Endothelial cell of umbilical vein (primary cell): ENCODE measurements around the gene CFAP97. TPM values are rescaled to one million over a fixed set of nuclear protein-coding genes. Genes with fewer than 3 reads are reported as not detected.

ENCODE experiments used
- BruUV-seq: library from RNA; stranded (reverse); fragments of 400-500 nt; replicated peaks from 2 replicates; lab custom pipeline; 2021; lab: Mats Ljungman, UMichigan
- CTCF ChIA-PET: fragments of 300-600, 350-600 bp; sonication (Branson Sonifier 250); formaldehyde crosslinking; loops from one replicate; lab custom pipeline; 2021; ENCODE audit warnings: antibody characterized with exemption, inconsistent platforms; lab: Charles Lee
- POLR2A ChIA-PET: fragments of 300-600, 350-600 bp; sonication (Branson Sonifier 250); formaldehyde crosslinking; loops from one replicate; lab custom pipeline; 2021; ENCODE audit warnings: antibody characterized with exemption, inconsistent platforms; lab: Charles Lee
- DNase-seq: peaks from one replicate; pipeline ENCODE4 v3.0.0-alpha.2; 2011; ENCODE audit warnings: low read depth, low spot score
- FAIRE-seq: peaks from 2 replicates; lab custom pipeline; 2011; peaks lifted over from hg19 to GRCh38; lab: Jason Lieb, UNC
- H2AFZ ChIP-seq: 2 replicates; pipeline ENCODE4 v1.6.0; 2012; ENCODE audit warnings: low read depth, low read length, control low read depth, inconsistent platforms
- H3K27ac ChIP-seq: 2 replicates; pipeline ENCODE4 v1.5.1; 2011; ENCODE audit warnings: low read depth, mild to moderate bottlenecking, control low read depth, low read length, moderate library complexity; ENCODE audit not compliant: insufficient read depth
- H3K27me3 ChIP-seq, 2 experiments: 2 replicates each; pipeline versions ENCODE4 v1.6.0 to v1.6.1; 2011; ENCODE audit warnings: low read length in 2 of 2, mixed read lengths in 1 of 2; ENCODE audit not compliant: control insufficient read depth in 2 of 2, insufficient read depth in 2 of 2
- H3K36me3 ChIP-seq, 2 experiments: 2 replicates in 1 of 2; 3 replicates in 1 of 2; pipeline ENCODE4 v1.5.1; 2011; ENCODE audit warnings: low read length in 2 of 2, mild to moderate bottlenecking in 1 of 2, moderate library complexity in 1 of 2; ENCODE audit not compliant: control insufficient read depth in 2 of 2, insufficient read depth in 2 of 2; ENCODE audit errors: extremely low read depth in 1 of 2
- H3K4me1 ChIP-seq: 3 replicates; pipeline ENCODE4 v1.5.1; 2011; ENCODE audit warnings: mild to moderate bottlenecking, low read length; ENCODE audit not compliant: control insufficient read depth, insufficient read depth; ENCODE audit errors: extremely low read depth
- H3K4me2 ChIP-seq: 2 replicates; pipeline ENCODE4 v1.6.1; 2011; ENCODE audit warnings: low read length, control low read depth, mixed read lengths; ENCODE audit not compliant: insufficient read depth
- H3K4me3 ChIP-seq, 3 experiments: fragments of 200-600 bp in 1 of 3; sonication (generic), shearing (Covaris generic) in 1 of 3; replicated peaks in 1 of 3; 2 replicates each; pipeline ENCODE4 v1.5.1; 2011 to 2016; ENCODE audit warnings: control low read depth in 3 of 3, low read length in 3 of 3, mild to moderate bottlenecking in 2 of 3, inconsistent platforms in 1 of 3, low read depth in 1 of 3, moderate library complexity in 1 of 3; ENCODE audit not compliant: insufficient read depth in 1 of 3
- H3K79me2 ChIP-seq: 2 replicates; pipeline ENCODE4 v1.6.0; 2012; ENCODE audit warnings: low read length, inconsistent platforms; ENCODE audit not compliant: control insufficient read depth, insufficient read depth
- H3K9ac ChIP-seq: replicated peaks from 2 replicates; pipeline ENCODE3; 2011; ENCODE audit warnings: low read length, control low read depth; ENCODE audit not compliant: insufficient read depth; ENCODE audit errors: extremely low read depth
- H3K9me1 ChIP-seq: replicated peaks from 3 replicates; pipeline ENCODE4 v1.6.0; 2011; ENCODE audit warnings: mild to moderate bottlenecking, low read length; ENCODE audit not compliant: control insufficient read depth, insufficient read depth; ENCODE audit errors: extremely low read depth
- H3K9me3 ChIP-seq: replicated peaks from 2 replicates; pipeline ENCODE4 v1.5.1; 2012; ENCODE audit warnings: low read length, inconsistent platforms; ENCODE audit not compliant: control insufficient read depth, insufficient read depth
- H4K20me1 ChIP-seq: replicated peaks from 2 replicates; pipeline ENCODE3; 2011; ENCODE audit warnings: mild to moderate bottlenecking, low read length; ENCODE audit not compliant: control insufficient read depth, insufficient read depth; ENCODE audit errors: extremely low read depth
- CTCF ChIP-seq, 2 donors: IDR thresholded peaks; 1 replicate in 1 of 2; 2 replicates in 1 of 2; pipeline ENCODE4 v1.5.1; 2011; ENCODE audit warnings: low read length in 2 of 2, mild to moderate bottlenecking in 2 of 2, moderate library complexity in 2 of 2, control low read depth in 1 of 2, inconsistent platforms in 1 of 2, low read depth in 1 of 2; ENCODE audit not compliant: insufficient read depth in 1 of 2; ENCODE audit errors: extremely low read depth in 1 of 2
- EZH2 ChIP-seq: IDR thresholded peaks from 2 replicates; pipeline ENCODE4 v1.6.1; 2012; ENCODE audit warnings: borderline replicate concordance, low read depth, mild to moderate bottlenecking, moderate library complexity, low read length, inconsistent platforms; ENCODE audit not compliant: severe bottlenecking
- GATA2 ChIP-seq: IDR thresholded peaks from 2 replicates; pipeline ENCODE4 v1.7.0; 2011; ENCODE audit warnings: low read depth, mild to moderate bottlenecking, moderate library complexity, mixed read lengths, low read length; ENCODE audit not compliant: insufficient read length, insufficient read depth
- JUN ChIP-seq: IDR thresholded peaks from 2 replicates; pipeline ENCODE4 v1.6.1; 2011; ENCODE audit warnings: borderline replicate concordance, low read depth; ENCODE audit not compliant: insufficient read length, insufficient read depth
- MAX ChIP-seq: IDR thresholded peaks from 2 replicates; pipeline ENCODE4 v1.6.1; 2011; ENCODE audit not compliant: insufficient read depth, insufficient read length
- MYC ChIP-seq: IDR thresholded peaks from one replicate; pipeline ENCODE4 v1.6.1; 2011; ENCODE audit warnings: mild to moderate bottlenecking, low read depth, low read length
- POLR2AphosphoS5 ChIP-seq: IDR thresholded peaks from 2 replicates; pipeline ENCODE4 v1.6.1; 2012; ENCODE audit warnings: low read depth, mild to moderate bottlenecking, control low read depth, low read length, moderate library complexity; ENCODE audit not compliant: insufficient read depth
- dilution Hi-C: fragments of 300-500 bp; cut with MboI; formaldehyde crosslinking; loops from one replicate; pipeline ENCODE4 v1.15.0; 2019; ENCODE audit warnings: low sequenced_read_pairs; ENCODE audit not compliant: extremely low pct_ligation_motif_present
- intact Hi-C: fragments of 100-400 bp; cut with micrococcal nuclease; formaldehyde crosslinking; loops from one replicate; pipeline ENCODE4 v1.10.0; 2022
- polyA plus RNA-seq, 4 experiments: library from polyadenylated mRNA; depleted of rRNA in 3 of 4; stranded (reverse) in 3 of 4; unstranded in 1 of 4; fragments of >200 nt; gene quantifications; 2 replicates each; pipeline versions ENCODE4 v1.2.1 to v1.2.3, GENCODE V29; 2011 to 2012; ENCODE audit warnings: missing spikeins in 1 of 4
- total RNA-seq: library from RNA; stranded (reverse); gene quantifications from 2 replicates; pipeline ENCODE4 v1.2.3, GENCODE V29; 2021

The CFAP97 gene
- total and polyA plus RNA-seq, 2 donors (not counting 3 experiments of a cell fraction or from before 2014, with no cell fraction given): 5.3 to 22.4 TPM

GRCh38 chr4:185224597-185224996 is 20.8 kb upstream of the CFAP97 start:
- Histone ChIP-seq H4K20me1 (no peaks in the 10 kb centered on the region), H3K9ac (no peak overlapping the region), H3K9me1 (no peaks in the 10 kb centered on the region), H3K27me3 (no peaks in the 10 kb centered on the region), H3K9me3 (no peaks in the 10 kb centered on the region), H3K4me1 (peaks cover 2% of the 10 kb centered on the region), H3K36me3 (peaks cover 0 to 4% of the 10 kb centered on the region in 2 experiments), H3K79me2 (peaks cover 43% of the 10 kb centered on the region), H3K27ac (no peak overlapping the region), H3K4me3 (no peak overlapping the region), H2AFZ (no peak overlapping the region), H3K4me2 (no peak overlapping the region)
- ChIA-PET POLR2A (no interaction called here), CTCF (no interaction called here)
- dilution Hi-C loops: no loop called here
- FAIRE-seq (peak; percentile 21), DNase-seq (no peak)
- TF ChIP-seq JUN: no peak
- TF ChIP-seq MAX: no peak
- no peak for TF ChIP-seq POLR2AphosphoS5
- no peak for TF ChIP-seq MYC
- TF ChIP-seq EZH2: no peak
- TF ChIP-seq GATA2: no peak
- TF ChIP-seq CTCF (IDR thresholded peaks at IDR 0.05; ENCODE audit: extremely low read depth in 1 of 2, insufficient read depth in 1 of 2, low read depth in 1 of 2, low read length in 2 of 2): no peak
- no TSS peak for BruUV-seq
- intact Hi-C loops: no loop called here
